GM15510 (cell line): ENCODE data around the gene RGL4.

Experiments
- POLR2A ChIP-seq: IDR thresholded peaks from 3 replicates; pipeline ENCODE4 v1.6.1; 2011; ENCODE audit warnings: borderline replicate concordance; ENCODE audit not compliant: insufficient read length; ENCODE audit errors: extremely low read depth

Gene RGL4

DNA sequence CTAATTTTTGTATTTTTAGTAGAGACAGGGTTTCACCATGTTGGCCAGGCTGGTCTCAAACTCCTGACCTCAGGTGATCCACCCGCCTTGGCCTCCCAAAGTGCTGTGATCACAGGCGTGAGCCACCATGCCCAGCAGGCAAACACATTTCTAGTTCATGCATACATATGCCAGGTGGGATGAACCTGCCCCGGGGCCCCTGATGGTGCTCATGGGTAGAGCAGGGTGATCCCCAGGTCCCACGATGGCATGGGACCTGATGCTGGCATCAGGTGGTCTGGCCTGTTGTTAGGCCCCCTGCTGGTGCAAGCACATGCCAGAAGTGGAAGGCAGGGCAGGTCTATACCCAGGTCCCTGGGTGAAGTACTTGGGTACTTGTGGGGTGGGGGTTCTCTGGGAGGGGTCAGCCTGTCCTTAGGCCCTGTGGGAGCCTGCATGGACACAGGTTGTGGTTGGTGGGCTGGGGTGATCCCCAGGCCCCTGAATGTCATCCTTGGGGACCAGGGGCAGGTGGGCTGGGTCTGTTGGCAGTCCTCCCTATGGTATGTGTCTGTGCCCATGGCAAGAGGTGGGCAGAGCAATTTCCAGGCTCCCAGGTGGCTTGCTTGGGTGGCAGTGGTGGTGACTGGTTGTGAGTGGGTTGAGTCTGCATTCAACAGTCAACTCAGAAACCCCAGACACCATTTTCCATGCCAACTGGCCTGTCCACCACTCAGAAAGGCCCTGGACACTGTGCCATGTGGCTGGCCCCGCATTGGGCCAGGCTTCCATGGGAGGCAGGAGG is 9.6 kb upstream of the RGL4 start:
- no peak for TF ChIP-seq POLR2A

GRCh38 chr22:23682077-23682476 is 8.7 kb upstream of the RGL4 start:
- TF ChIP-seq POLR2A: no peak

DNA sequence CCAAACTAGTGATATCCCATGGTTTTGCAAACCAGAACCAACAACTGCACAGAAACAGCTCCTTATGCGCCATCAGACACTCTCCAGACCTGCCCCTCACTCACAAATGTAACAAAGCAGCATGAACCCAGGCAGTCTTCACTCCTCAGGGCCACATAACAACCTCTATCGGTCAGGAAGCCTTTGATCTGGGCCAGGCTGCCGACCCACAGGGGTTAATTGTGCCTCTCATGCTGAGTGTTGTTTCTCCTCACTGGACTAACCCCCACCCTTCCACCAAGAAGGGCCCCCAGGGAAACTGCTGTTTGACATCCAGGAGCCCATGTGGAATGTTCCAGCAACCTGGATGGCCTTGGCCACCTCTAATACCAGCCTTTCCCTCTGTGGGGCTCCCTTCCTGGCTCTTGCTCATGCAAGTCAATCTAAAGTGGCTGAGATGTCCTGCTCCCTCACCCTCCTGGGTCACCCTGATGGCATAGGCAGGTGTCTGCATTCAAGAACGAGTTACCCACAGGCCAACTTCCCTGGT is 7.9 kb upstream of the RGL4 start:
- no peak for TF ChIP-seq POLR2A

DNA sequence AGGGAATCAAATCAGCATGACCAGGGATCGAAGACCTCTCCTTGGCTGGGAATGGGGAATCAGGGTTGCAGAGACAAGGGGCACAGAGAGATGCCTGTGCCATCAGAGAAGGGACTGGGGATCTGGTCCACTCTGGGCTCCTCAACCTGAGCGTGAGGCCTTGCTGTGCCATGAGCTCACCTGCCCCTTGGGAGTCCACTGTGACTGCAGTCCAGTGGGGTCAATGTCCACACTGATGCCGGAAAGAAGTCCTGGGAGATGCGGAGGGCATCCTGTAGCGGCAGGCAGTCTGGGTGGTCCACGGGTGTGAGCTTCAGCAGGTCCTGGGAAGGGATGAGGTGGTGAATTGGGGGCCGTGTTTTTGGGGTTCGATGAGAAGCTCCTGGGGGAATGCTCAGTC is 7.3 kb upstream of the RGL4 start:
- TF ChIP-seq POLR2A: no peak

DNA sequence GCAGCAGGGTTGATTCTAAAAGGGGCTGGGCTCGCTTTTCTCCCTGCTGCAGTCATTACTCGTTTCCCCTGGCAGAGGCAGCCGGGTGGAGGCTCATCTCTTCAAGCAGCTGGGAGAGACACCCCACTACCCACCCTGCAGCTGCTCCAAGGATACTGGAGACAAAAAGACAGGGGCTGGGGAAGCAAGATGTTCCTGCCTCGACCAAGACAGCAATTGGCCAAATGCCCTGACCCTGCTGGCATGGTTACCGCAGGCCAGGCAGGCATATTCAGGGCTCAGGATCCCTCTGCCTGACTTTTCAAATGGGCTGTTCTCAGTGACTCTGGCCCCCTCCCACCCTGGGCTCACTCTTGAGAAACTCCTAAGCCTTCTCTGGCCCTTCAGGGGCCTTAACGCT is 6.8 kb upstream of the RGL4 start:
- no peak for TF ChIP-seq POLR2A

DNA sequence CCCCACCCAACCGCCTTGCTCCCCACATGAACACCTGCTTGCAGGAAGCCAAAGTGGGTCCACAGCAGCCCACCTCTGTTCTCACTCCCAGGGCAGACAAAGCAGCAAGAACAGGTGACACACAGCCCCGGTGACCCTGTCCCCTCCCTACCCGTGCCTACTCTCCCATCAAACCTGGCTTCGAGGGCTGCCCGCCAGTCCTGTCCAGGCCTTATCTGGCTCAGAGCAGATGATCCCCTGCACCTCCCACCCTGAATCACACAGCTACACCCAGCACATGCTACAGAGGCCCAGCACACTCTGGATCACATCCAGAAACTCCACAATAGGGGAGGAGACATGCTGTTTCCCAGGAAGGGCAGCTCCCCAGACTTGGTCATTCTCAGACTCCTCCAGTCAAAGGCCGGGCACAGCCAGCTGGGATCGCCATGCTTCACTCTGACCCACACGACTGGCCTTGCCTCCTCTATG is 6.2 kb upstream of the RGL4 start:
- TF ChIP-seq POLR2A: no peak

- no peak for TF ChIP-seq POLR2A
These were observed 5.5 kb upstream of the RGL4 start for GRCh38 chr22:23685205-23685784.

DNA sequence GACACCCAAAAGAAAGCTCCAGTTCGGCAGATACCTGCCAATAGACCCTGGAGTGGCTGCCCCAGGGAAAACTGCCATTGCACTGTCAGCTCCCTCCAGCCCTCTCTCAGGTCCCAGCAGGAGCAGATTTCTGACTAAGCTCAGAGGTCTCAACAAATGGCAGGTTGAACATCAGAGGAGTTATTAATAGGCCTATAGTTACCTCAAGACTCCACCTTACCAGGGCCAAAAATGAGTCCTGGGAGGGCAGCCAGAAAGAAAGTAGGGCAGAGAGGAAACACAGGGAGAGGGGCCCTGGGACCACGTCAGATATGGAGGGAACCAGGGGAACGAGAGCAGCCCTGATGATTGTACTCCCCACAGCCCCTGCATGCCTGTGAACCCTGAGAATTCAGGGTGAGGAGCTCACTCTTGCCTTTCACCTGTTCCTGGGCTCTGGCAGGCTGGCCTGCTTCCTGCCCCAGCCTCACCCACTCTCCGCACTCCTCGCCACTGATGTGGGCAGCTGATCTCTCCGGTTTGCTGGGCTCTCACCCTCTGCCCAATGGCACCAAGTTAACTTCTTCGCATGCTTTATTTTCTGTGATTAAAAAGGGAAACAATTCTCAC is 4.3 kb upstream of the RGL4 start:
- no peak for TF ChIP-seq POLR2A

GRCh38 chr22:23688121-23688520 is 2.7 kb upstream of the RGL4 start:
- TF ChIP-seq POLR2A: no peak

- TF ChIP-seq POLR2A: no peak
These were observed 2.2 kb upstream of the RGL4 start for GRCh38 chr22:23688571-23688970.

DNA sequence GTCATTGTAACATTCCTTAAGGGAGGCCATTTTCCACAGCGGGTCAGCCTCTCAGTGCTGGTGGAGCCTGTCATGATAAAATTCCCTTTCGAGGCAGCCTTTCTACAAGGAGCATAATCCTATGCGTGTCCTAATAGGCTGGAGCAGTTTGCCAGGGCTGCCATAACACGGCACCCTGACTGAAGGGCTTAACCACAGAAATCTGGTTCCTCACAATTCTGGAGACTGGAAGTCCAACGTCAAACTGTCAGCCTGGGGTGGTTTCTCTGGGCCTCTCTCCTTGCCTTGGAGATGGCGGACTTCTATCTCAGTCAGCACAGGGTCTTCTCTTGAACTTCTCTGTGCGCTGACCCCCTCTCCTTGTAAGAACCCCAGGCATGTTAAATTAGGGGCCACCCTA is 1.4 kb upstream of the RGL4 start:
- no peak for TF ChIP-seq POLR2A

- no peak for TF ChIP-seq POLR2A
These were observed 1.1 kb downstream of the RGL4 start for GRCh38 chr22:23691748-23692423.

DNA sequence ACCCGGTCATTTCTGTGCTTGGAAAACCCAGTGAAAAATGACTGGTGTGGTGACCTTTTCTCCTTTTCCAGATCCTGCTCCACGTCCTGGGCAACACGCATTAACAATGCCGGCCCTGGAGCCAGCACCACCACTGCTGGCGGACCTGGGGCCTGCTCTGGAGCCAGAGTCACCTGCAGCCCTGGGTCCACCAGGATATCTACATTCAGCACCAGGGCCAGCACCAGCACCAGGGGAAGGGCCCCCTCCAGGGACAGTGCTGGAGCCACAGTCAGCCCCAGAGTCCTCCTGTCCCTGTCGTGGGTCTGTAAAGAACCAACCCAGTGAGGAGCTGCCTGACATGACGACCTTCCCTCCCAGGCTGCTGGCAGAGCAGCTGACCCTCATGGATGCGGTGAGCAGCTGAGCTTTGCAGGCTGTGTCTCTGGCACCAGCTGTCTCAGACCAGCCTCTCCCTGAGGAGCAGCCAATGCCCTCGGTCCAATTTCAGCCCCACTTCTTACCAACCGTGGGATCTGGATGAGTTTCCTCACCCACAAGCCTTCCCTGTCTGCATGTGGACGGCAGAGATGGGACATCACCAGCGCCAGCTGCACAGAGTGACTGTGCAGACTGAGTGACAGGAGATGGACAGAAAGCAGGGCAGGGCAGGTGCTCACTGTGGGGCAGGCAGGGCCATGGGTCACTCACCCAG is 1.9 kb downstream of the RGL4 start:
- no peak for TF ChIP-seq POLR2A

DNA sequence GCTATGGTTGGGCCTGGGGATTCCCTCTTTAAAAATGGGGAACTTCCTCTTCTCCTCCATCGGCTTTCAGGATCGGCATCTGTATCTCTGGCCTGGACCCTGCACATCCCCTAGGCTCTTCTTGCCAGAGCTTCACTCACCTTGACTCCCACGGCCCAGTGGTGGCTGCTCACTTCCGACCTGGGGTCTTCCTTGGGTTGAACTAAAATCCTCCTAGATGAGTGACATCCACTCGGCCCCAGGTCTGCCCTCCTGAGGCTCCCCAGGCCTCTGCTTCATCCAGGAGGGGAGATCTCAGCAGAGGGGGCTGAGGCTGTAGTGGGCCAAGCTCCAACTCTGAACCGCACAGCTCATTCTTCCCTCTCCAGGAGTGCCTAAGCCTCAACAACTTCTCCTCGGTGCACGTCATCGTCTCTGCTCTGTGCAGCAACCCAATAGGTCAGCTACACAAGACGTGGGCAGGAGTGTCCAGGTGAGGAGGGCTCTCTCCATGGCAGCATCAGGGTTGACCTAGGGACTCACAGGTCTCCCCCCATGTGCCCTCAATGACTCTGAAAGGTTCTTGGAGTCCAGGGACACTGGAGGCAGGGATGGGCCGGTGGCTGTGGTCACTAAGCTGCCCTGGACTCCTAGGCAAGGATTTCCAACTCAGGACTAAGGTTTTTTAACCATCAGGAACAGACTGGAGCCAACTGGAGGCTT is 3.3 kb downstream of the RGL4 start:
- TF ChIP-seq POLR2A: no peak
